Activated effector memory CD4-positive, alpha-beta T cell treated with anti-CD3 and anti-CD28 coated beads, Interleukin-2, amount 50 U/mL, for 16 hours (primary cell): ENCODE results near the gene STIL.
"Not testable (repeated sequence)": the region's sequence is repeated elsewhere in the genome, so short reads cannot be mapped to it uniquely, and the experiment has no call there.

Experiments
- DNase-seq: peaks from one replicate; pipeline ENCODE4 v3.0.0-alpha.2; 2020

Gene STIL

GRCh38 chr1:47317841-47318240 lies 3.9 kb upstream of the STIL start:
- no peak for DNase-seq

- no peak for DNase-seq
Measured at GRCh38 chr1:47309427-47309826, 4.5 kb downstream of the STIL start.

GRCh38 chr1:47302472-47302871 lies 11.5 kb downstream of the STIL start:
- no peak for DNase-seq

- DNase-seq, result no peak
Measured at GRCh38 chr1:47298025-47298699, 15.8 kb downstream of the STIL start.

- DNase-seq, result no peak
Measured at GRCh38 chr1:47295579-47295978, 18.4 kb downstream of the STIL start.

- not testable (repeated sequence) for DNase-seq
Measured at GRCh38 chr1:47294863-47295262, 19.1 kb downstream of the STIL start.

- not testable (repeated sequence) for DNase-seq
Measured at GRCh38 chr1:47288116-47288515, 25.8 kb downstream of the STIL start.

- no peak for DNase-seq
Measured at GRCh38 chr1:47280142-47280541, 33.8 kb downstream of the STIL start.

GRCh38 chr1:47276850-47277249 lies 37.1 kb downstream of the STIL start:
- no peak for DNase-seq

GRCh38 chr1:47275811-47276210 lies 38.1 kb downstream of the STIL start:
- DNase-seq, result not testable (repeated sequence)

- DNase-seq, result not testable (repeated sequence)
Measured at GRCh38 chr1:47265529-47265928, 48.4 kb downstream of the STIL start.

- DNase-seq, result peak; percentile 71
Measured at GRCh38 chr1:47262787-47263413, 51.0 kb downstream of the STIL start.

GRCh38 chr1:47257224-47257623 lies 56.7 kb downstream of the STIL start:
- DNase-seq, result no peak

GRCh38 chr1:47252795-47253194 lies 61.2 kb downstream of the STIL start:
- DNase-seq, result no peak

- DNase-seq, result no peak
Measured at GRCh38 chr1:47252369-47252768, 61.6 kb downstream of the STIL start.

- DNase-seq, result no peak
Measured at GRCh38 chr1:47249755-47250154, 64.2 kb downstream of the STIL start.

- DNase-seq, result no peak
Measured at GRCh38 chr1:47244339-47244862, 69.5 kb downstream of the STIL start.

- DNase-seq, result no peak
Measured at GRCh38 chr1:47243910-47244309, 70.0 kb downstream of the STIL start.

GRCh38 chr1:47241114-47242113 lies 72.5 kb downstream of the STIL start:
- no peak for DNase-seq

GRCh38 chr1:47238935-47239592 lies 74.9 kb downstream of the STIL start:
- no peak for DNase-seq

GRCh38 chr1:47235806-47236205 lies 78.1 kb downstream of the STIL start:
- no peak for DNase-seq

- DNase-seq, result no peak
Measured at GRCh38 chr1:47235241-47235681, 78.7 kb downstream of the STIL start.

GRCh38 chr1:47233186-47233585 lies 80.8 kb downstream of the STIL start:
- DNase-seq, result no peak
